SU-DHL-6 (cell line): ENCODE measurements around the gene CD200.

ENCODE experiments used
- H2AFZ ChIP-seq: fragments of 200-600 bp; sonication (generic); 2 replicates; pipeline ENCODE4 v1.6.1; 2014; ENCODE audit warnings: low read depth, mild to moderate bottlenecking, moderate library complexity, mixed read lengths, antibody characterized with exemption, low read length; ENCODE audit not compliant: severe bottlenecking
- H3F3A ChIP-seq: fragments of 200-600 bp; shearing (Covaris generic); 2 replicates; pipeline ENCODE4 v1.6.0; 2016; ENCODE audit warnings: antibody characterized with exemption, mild to moderate bottlenecking; ENCODE audit not compliant: insufficient read depth
- H3K27ac ChIP-seq: fragments of 200-600 bp; sonication (generic); 2 replicates; pipeline ENCODE4 v1.5.1; 2016; ENCODE audit warnings: low read depth, mild to moderate bottlenecking, low read length, moderate library complexity, mixed read lengths
- H3K27me3 ChIP-seq: fragments of 200-600 bp; sonication (generic), shearing (Covaris generic); 2 replicates; pipeline ENCODE4 v1.6.0; 2014; ENCODE audit warnings: mild to moderate bottlenecking, low read length
- H3K36me3 ChIP-seq: fragments of 200-600 bp; sonication (generic); 2 replicates; pipeline ENCODE4 v1.6.1; 2014; ENCODE audit warnings: mild to moderate bottlenecking, low read length, mixed read lengths
- H3K4me2 ChIP-seq: fragments of 300-600, 200-600 bp; shearing (Covaris generic), sonication (generic); 2 replicates; pipeline ENCODE4 v1.6.0; 2014; ENCODE audit warnings: low read length, low read depth, mild to moderate bottlenecking; ENCODE audit not compliant: poor library complexity, severe bottlenecking
- H3K4me3 ChIP-seq: fragments of 200-600 bp; sonication (generic); 2 replicates; pipeline ENCODE4 v1.5.1; 2014; ENCODE audit warnings: antibody characterized with exemption, low read length, mild to moderate bottlenecking, mixed read lengths; ENCODE audit not compliant: insufficient read depth, poor library complexity, severe bottlenecking
- H3K79me2 ChIP-seq: fragments of 200-600 bp; sonication (generic); 2 replicates; pipeline ENCODE4 v1.6.1; 2014; ENCODE audit warnings: mild to moderate bottlenecking, low read length, moderate library complexity; ENCODE audit not compliant: insufficient read depth
- H3K9ac ChIP-seq: fragments of 200-600 bp; sonication (generic); 2 replicates; pipeline ENCODE4 v1.7.0; 2014; ENCODE audit warnings: mild to moderate bottlenecking, low read length
- H3K9me2 ChIP-seq: fragments of 200-600 bp; sonication (generic); replicated peaks from 2 replicates; pipeline ENCODE4 v1.6.1; 2014; ENCODE audit warnings: low read length; ENCODE audit not compliant: insufficient read depth
- H3K9me3 ChIP-seq: fragments of 200-600 bp; sonication (generic); 2 replicates; pipeline ENCODE4 v1.6.1; 2014; ENCODE audit warnings: low read length, mixed read lengths; ENCODE audit not compliant: insufficient read depth
- H4K20me1 ChIP-seq: fragments of 200-600 bp; sonication (generic); 2 replicates; pipeline ENCODE4 v1.6.1; 2014; ENCODE audit warnings: low read depth, mild to moderate bottlenecking, antibody characterized with exemption, low read length, moderate library complexity, mixed read lengths
- CTCF ChIP-seq: fragments of 200-600 bp; sonication (generic); IDR thresholded peaks from one replicate; pipeline ENCODE4 v1.5.1; 2017; ENCODE audit warnings: antibody characterized with exemption, mild to moderate bottlenecking, low read length, moderate library complexity; ENCODE audit not compliant: insufficient read depth, poor library complexity, severe bottlenecking
- EZH2phosphoT487 ChIP-seq: fragments of 200-600 bp; sonication (generic), shearing (Covaris generic); conservative IDR thresholded peaks from 2 replicates; pipeline ENCODE4 v1.6.1; 2018; ENCODE audit warnings: mild to moderate bottlenecking, antibody characterized with exemption, low read length, moderate library complexity, mixed read lengths

The CD200 gene

GRCh38 chr3:112338021-112338726 is 5.2 kb downstream of the CD200 start:
- Histone ChIP-seq H3K4me3 (no peak overlapping the region), H3K4me2 (no peak overlapping the region), H3K27me3 (no peaks in the 10 kb centered on the region), H3K9me2 (no peaks in the 10 kb centered on the region), H3K27ac (no peak overlapping the region), H3K9ac (no peak overlapping the region), H3K36me3 (no peaks in the 10 kb centered on the region), H4K20me1 (no peaks in the 10 kb centered on the region), H3F3A (no peaks in the 10 kb centered on the region), H3K9me3 (no peaks in the 10 kb centered on the region), H2AFZ (no peak overlapping the region), H3K79me2 (no peaks in the 10 kb centered on the region)
- TF ChIP-seq CTCF (no peak), EZH2phosphoT487 (no peak)

- no peak overlapping the region for H2AFZ ChIP-seq
- H3K9me2 ChIP-seq, result no peaks in the 10 kb centered on the region
- no peaks in the 10 kb centered on the region for H3K27me3 ChIP-seq
- TF ChIP-seq CTCF (no peak), EZH2phosphoT487 (no peak)
- H3K9me3 ChIP-seq, result no peaks in the 10 kb centered on the region
- H4K20me1 ChIP-seq, result no peaks in the 10 kb centered on the region
- no peaks in the 10 kb centered on the region for H3F3A ChIP-seq
- H3K4me2 ChIP-seq, result no peak overlapping the region
- H3K79me2 ChIP-seq, result no peaks in the 10 kb centered on the region
- no peak overlapping the region for H3K4me3 ChIP-seq
- H3K36me3 ChIP-seq, result no peaks in the 10 kb centered on the region
- H3K27ac ChIP-seq, result no peak overlapping the region
- no peak overlapping the region for H3K9ac ChIP-seq
Observed at GRCh38 chr3:112338727-112339056, 5.7 kb downstream of the CD200 start.

- Histone ChIP-seq H3K79me2 (no peaks in the 10 kb centered on the region), H3K36me3 (no peaks in the 10 kb centered on the region), H3K27me3 (no peaks in the 10 kb centered on the region), H3K4me2 (no peak overlapping the region), H3K27ac (no peak overlapping the region), H2AFZ (no peak overlapping the region), H3K9me2 (no peaks in the 10 kb centered on the region), H3K9ac (no peak overlapping the region), H3K9me3 (no peaks in the 10 kb centered on the region), H3K4me3 (no peak overlapping the region), H3F3A (no peaks in the 10 kb centered on the region), H4K20me1 (no peaks in the 10 kb centered on the region)
- TF ChIP-seq CTCF (no peak), EZH2phosphoT487 (no peak)
Observed at GRCh38 chr3:112339134-112339533, 6.2 kb downstream of the CD200 start.
